Left lobe of liver (tissue), 2 donors: Measurements from ENCODE around the gene LDHA. TPM values are rescaled to one million over a fixed set of nuclear protein-coding genes. Genes with fewer than 3 reads are reported as not detected.
A peak's percentile ranks its signal among the peaks of the same experiment; 100 is the strongest.
"Not testable (repeated sequence)": the region's sequence is repeated elsewhere in the genome, so short reads cannot be mapped to it uniquely, and the experiment has no call there.

Experiments
- ATAC-seq: fragments of 200-7000 bp; cut with Tn5 transposase; one replicate; pipeline ENCODE4 v1.9.1; 2020; ENCODE audit warnings: mild to moderate bottlenecking, moderate library complexity
- DNase-seq: peaks from one replicate; pipeline ENCODE4 v3.0.0-alpha.2; 2020; ENCODE audit warnings: low spot score
- total RNA-seq: library from RNA; stranded (reverse); gene quantifications from one replicate; pipeline ENCODE4 v1.2.1, GENCODE V29; 2021
- donor health status: DM: no; HTN: no; CAD: no; lungs with moderate emphysema.
- donor health status: DM: no; HTN: yes; CAD: no.

LDHA gene
- total RNA-seq, 1 donor from 2014 or later, result 450 TPM

GRCh38 chr11:18393581-18394274 lies 635 bp upstream of the LDHA start:
- ATAC-seq (no peak), DNase-seq (no peak)

GRCh38 chr11:18394928-18395734 lies 768 bp downstream of the LDHA start:
- DNase-seq, result no peak

DNA sequence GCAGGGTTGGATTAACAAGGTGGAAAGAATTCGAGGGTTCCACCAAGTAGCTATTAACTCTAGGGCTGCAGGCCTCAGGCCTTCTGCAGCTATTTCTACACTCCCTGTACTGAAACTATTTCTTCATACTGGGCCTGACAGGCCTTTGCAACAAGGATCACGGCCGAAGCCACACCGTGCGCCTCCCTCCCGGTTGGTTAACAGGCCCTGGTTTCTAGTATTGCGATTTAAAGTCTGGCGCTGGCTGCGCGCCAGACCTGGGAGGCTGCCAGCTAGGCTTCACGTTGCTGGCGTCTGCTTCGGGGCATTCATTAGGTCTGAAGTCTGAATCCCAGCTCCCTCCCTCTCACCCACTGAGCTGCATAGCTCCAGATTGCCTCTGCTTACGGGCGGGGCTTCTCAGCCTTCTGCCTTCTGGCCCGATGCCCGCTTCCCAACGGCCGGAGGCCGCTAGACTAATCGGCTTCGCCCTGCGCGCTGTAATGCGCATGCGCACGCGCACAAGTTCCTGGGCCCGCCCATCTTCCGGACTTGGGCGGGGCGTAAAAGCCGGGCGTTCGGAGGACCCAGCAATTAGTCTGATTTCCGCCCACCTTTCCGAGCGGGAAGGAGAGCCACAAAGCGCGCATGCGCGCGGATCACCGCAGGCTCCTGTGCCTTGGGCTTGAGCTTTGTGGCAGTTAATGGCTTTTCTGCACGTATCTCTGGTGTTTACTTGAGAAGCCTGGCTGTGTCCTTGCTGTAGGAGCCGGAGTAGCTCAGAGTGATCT lies 1.6 kb downstream of the LDHA start:
- ATAC-seq, result peak; percentile 77

More at GRCh38 chr11:18394928-18395734, 768 bp downstream of the LDHA start:
- peak; percentile 15 for ATAC-seq

GRCh38 chr11:18397921-18398320 lies 3.6 kb downstream of the LDHA start:
- DNase-seq (no peak), ATAC-seq (no peak)

More for the DNA sequence above, 1.6 kb downstream of the LDHA start:
- peak; percentile 99 for DNase-seq

DNA sequence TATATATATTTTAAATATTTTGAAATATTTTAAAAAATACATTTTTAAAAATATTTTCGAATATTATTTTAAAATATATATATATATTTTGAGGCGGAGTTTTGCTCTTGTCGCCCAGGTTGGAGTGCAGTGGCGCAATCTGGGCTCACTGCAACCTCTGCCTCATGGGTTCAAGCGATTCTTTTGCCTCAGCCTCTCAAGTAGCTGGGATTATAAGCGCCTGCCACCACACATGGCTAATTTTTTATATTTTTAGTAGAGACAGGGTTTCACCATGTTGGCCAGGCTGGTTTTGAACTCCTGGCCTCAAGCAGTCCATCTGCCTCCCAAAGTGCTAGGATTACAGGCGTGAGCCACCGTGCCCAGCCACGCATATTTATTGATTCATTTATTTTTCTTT lies 6.7 kb downstream of the LDHA start:
- DNase-seq, ATAC-seq: not testable (repeated sequence)

DNA sequence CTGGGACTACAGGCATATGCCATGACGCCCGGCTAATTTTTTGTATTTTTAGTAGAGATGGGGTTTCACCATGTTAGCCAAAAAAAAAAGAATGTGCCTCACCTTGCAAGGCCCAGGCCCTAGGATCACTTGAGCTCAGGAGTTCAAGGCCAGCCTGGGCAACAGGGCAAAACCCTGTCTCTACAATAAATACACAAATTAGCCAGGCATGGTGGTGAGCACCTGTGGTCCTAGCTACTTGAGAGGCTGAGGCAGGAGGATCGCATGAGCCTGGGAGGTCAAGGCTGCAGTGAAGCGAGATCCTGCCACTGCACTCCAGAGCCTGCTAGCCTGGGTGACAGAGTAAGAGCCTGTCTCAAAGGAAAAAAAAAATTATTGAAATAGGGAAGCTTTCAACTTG lies 9.7 kb downstream of the LDHA start:
- DNase-seq (no peak), ATAC-seq (no peak)

DNA sequence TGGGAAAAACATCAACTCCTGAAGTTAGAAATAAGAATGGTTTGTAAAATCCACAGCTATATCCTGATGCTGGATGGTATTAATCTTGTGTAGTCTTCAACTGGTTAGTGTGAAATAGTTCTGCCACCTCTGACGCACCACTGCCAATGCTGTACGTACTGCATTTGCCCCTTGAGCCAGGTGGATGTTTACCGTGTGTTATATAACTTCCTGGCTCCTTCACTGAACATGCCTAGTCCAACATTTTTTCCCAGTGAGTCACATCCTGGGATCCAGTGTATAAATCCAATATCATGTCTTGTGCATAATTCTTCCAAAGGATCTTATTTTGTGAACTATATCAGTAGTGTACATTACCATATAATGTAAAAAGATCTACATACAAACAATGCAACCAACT lies 13.0 kb downstream of the LDHA start:
- ATAC-seq, result peak; percentile 64

GRCh38 chr11:18408558-18409291 lies 14.4 kb downstream of the LDHA start:
- DNase-seq (no peak), ATAC-seq (no peak)

More for the DNA sequence above, 13.0 kb downstream of the LDHA start:
- DNase-seq, result not testable (repeated sequence)

DNA sequence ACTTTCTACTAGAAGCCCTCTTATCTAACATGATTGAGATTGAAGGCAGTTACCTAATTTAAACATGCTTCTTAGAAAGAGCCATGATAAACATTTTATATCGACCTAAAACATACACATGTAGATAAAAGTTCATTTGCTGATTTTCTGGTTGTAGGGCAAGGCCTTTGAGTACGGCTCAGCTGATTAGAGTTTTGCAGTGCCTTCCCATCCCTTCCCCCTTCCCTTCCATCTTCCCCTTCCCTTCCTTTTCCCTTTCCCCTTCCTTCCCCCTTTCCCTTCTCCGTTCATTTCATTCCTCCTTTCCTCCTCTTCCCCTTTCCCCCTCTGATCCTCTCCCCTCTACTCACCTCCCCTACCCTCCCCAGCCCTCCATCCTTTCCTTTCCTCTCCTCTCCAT lies 22.1 kb downstream of the LDHA start:
- no peak for ATAC-seq
- DNase-seq, result no peak

DNA sequence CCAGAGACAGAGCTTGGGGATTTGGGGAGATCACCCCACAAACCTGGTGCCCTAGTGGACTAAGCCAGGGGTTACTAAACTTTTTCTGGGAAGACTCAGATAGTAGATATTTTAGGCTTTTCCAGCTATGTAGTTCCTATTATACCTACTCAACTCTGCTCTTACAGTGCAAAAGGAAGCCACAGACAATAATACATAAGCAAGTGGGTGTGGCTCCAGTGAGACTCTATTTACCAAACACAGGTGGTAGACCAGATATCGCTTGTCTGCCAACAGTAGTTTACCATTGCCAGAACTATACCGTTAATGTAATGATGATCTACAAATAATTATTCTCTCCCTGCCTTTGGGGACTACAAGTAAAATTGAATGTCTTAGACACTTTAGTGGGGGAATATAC lies 24.7 kb downstream of the LDHA start:
- ATAC-seq (no peak), DNase-seq (no peak)

- ATAC-seq, result no peak
- DNase-seq, result no peak
Observed at GRCh38 chr11:18420067-18420466, 25.7 kb downstream of the LDHA start.

DNA sequence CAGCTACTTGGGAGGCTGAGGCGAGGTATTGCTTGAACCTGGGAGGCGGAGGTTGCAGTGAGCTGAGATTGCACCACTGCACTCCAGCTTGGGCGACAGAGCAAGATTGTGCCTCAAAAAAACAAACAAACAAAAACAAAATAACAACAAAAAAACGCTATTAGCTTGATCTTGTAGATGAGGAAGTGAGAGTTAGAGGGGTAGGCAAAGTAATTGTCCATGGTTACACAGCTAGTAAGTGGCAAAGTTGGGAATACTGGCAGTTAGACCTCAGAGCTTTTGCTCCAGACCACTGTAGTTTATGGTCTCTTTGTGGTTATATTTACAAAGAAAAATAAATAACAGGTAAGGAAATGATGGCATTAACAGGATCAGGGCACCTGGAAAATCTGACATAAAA lies 32.9 kb downstream of the LDHA start:
- no peak for ATAC-seq
- no peak for DNase-seq

- DNase-seq, result no peak
- no peak for ATAC-seq
Observed at GRCh38 chr11:18429332-18429731, 35.0 kb downstream of the LDHA start.

- ATAC-seq (no peak), DNase-seq (no peak)
Observed at GRCh38 chr11:18438691-18439090, 44.3 kb downstream of the LDHA start.

DNA sequence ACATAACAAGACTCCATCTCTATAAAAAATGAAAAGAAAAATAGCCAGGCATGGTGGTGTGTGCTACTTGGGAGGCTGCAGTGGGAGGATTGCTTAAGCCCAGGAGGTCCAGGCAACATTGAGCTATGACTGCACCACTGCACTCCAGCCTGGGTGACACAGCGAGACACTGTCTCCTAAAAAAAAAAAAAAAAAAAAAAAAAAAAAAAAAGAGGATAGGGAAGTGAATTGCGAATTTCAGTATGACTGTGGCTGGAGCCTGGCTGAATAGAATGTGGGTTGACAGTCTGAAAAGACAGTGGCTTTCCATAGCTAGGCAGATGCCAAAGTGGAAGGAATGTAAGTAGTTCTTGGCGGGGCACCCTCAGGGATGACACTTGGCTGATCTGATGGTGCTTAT lies 54.9 kb downstream of the LDHA start:
- no peak for ATAC-seq
- DNase-seq, result no peak

- DNase-seq, result no peak
- ATAC-seq, result no peak
Observed at GRCh38 chr11:18452927-18453326, 58.6 kb downstream of the LDHA start.

DNA sequence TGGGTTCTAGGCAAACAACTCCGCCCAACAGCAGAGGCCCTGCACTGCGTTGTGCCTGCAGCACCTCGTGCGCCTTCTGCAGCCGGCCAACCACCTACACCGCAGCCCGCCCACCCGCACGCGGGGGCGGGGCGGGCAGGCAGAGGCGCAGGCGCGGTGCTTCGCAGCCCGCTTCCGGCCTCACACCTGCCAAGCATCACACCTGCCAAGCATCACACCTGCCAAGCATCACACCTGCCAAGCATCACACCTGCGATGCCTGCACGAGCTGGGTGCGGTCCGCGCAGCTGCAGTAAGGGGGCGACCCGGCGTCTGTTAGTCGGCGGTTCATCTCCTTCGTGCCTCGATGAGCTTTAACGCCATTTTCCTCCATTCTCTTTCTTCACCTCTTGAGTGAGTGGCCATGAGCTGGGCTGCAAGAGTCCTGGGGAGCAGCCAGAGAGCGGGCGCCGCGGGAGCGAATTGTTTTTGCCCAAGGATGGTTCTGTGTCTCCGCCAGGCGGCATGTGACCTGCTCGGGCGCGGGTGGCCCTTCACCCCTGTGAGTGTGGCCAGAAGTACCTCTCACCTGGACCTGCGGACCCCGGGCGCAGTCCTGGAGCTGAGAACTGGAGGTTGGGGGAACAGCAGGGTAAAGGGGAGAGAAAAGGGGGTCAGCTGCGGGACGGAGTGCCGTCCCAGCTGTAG lies 61.5 kb downstream of the LDHA start, which contains the start of gene LDHAL6A:
Gene LDHAL6A, plus strand, starts transcription at position 171 of the 687 bp plus-strand sequence. CDS start 825 bp downstream, outside the sequence.
- DNase-seq (no peak), ATAC-seq (no peak)

- peak; percentile 79 for ATAC-seq
- no peak for DNase-seq
Observed at GRCh38 chr11:18457450-18457849, 63.1 kb downstream of the LDHA start.
